Immature natural killer cell (primary cell): ENCODE data around the gene CDC37. TPM values are rescaled to one million over a fixed set of nuclear protein-coding genes. Genes with fewer than 3 reads are reported as not detected.
"Not testable (repeated sequence)": the region's sequence is repeated elsewhere in the genome, so short reads cannot be mapped to it uniquely, and the experiment has no call there.

Experiments used
- DNase-seq, 3 donors: peaks; one replicate each; pipeline ENCODE4 v3.0.0; 2022; ENCODE audit warnings: mixed read lengths in 1 of 3
- H3K27ac Mint-ChIP-seq, 6 donors: one replicate each; pipeline ENCODE4 v1.8.0; 2020; ENCODE audit warnings: mixed read lengths in 6 of 6, mild to moderate bottlenecking in 5 of 6, inconsistent platforms in 4 of 6, moderate library complexity in 3 of 6
- H3K27me3 Mint-ChIP-seq, 3 donors: one replicate each; pipeline ENCODE4 v1.8.0; 2020 to 2021; ENCODE audit warnings: low read depth in 3 of 3, mild to moderate bottlenecking in 3 of 3, mixed read lengths in 3 of 3, moderate library complexity in 3 of 3, inconsistent platforms in 1 of 3
- H3K36me3 Mint-ChIP-seq, 3 donors: one replicate each; pipeline ENCODE4 v1.8.0; 2020; ENCODE audit warnings: mixed read lengths in 3 of 3, inconsistent platforms in 2 of 3, mild to moderate bottlenecking in 2 of 3
- H3K4me1 Mint-ChIP-seq, 2 donors: one replicate each; pipeline ENCODE4 v1.8.0; 2020; ENCODE audit warnings: inconsistent platforms in 2 of 2, mild to moderate bottlenecking in 2 of 2, mixed read lengths in 2 of 2, moderate library complexity in 1 of 2
- H3K4me3 Mint-ChIP-seq, 5 donors: one replicate each; pipeline ENCODE4 v1.8.0; 2020; ENCODE audit warnings: mild to moderate bottlenecking in 5 of 5, mixed read lengths in 5 of 5, inconsistent platforms in 3 of 5, moderate library complexity in 3 of 5
- H3K9me3 Mint-ChIP-seq, 6 donors: one replicate each; pipeline ENCODE4 v1.8.0; 2020; ENCODE audit warnings: mild to moderate bottlenecking in 6 of 6, mixed read lengths in 6 of 6, inconsistent platforms in 4 of 6, moderate library complexity in 3 of 6
- polyA plus RNA-seq, 3 donors: library from polyadenylated mRNA; unstranded; fragments of 300-500 nt; fragmentation: Illumina TruSeq; gene quantifications; one replicate each; pipeline ENCODE4 v1.2.3, GENCODE V29; 2021

Gene CDC37
- polyA plus RNA-seq, 3 donors from 2014 or later, result 46.5 to 100 (median 62.7) TPM

DNA sequence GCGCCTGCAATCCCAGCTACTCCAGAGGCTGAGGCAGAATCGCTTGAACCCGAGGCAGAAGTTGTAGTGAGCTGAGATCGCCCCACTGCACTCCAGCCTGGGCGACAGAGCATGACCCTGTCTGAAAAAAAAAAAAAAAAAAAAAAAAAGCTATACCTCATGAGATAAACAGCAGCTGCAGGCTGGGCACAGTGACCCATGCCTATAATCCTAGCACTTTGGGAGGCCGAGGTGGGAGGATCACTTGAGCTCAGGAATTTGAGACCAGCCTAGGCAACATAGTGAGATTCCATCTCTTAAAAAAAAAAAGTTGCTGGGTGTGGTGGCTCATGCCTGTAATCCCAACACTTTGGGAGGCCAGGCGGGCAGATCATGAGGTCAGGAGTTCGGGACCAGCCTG is 4.0 kb downstream of the CDC37 start:
- not testable (repeated sequence) for H3K9me3 Mint-ChIP-seq, H3K36me3 Mint-ChIP-seq, H3K27ac Mint-ChIP-seq, DNase-seq, H3K4me3 Mint-ChIP-seq
- H3K27me3 Mint-ChIP-seq, result peaks cover 14 to 19% (median 18%) of the 10 kb centered on the region in 3 donors
- peaks cover 47 to 49% of the 10 kb centered on the region in 2 donors for H3K4me1 Mint-ChIP-seq

GRCh38 chr19:10398819-10399218 is 4.5 kb downstream of the CDC37 start:
- Mint-ChIP-seq H3K36me3 (no peaks in the 10 kb centered on the region), H3K9me3 (no peaks in the 10 kb centered on the region), H3K4me3 (no peak overlapping the region), H3K4me1 (peaks cover 41 to 44% of the 10 kb centered on the region in 2 donors), H3K27ac (peak overlapping the region in 1 of 6 donors; percentile 6), H3K27me3 (peaks cover 9 to 14% (median 12%) of the 10 kb centered on the region in 3 donors)
- no peak for DNase-seq

GRCh38 chr19:10395917-10396316 is 7.4 kb downstream of the CDC37 start:
- Mint-ChIP-seq H3K4me1 (peaks cover 14 to 18% of the 10 kb centered on the region in 2 donors), H3K36me3 (peaks cover 6 to 9% (median 8%) of the 10 kb centered on the region in 3 donors), H3K4me3 (no peak overlapping the region), H3K9me3 (no peaks in the 10 kb centered on the region), H3K27ac (no peak overlapping the region), H3K27me3 (peaks cover 0 to 6% (median 3%) of the 10 kb centered on the region in 3 donors)
- DNase-seq, result no peak

- Mint-ChIP-seq H3K4me1 (peaks cover 11 to 20% of the 10 kb centered on the region in 2 donors), H3K36me3 (peaks cover 9 to 12% (median 11%) of the 10 kb centered on the region in 3 donors), H3K27ac (no peak overlapping the region), H3K4me3 (no peak overlapping the region), H3K9me3 (no peaks in the 10 kb centered on the region), H3K27me3 (peaks cover 0 to 6% (median 3%) of the 10 kb centered on the region in 3 donors)
- no peak for DNase-seq
Observed at GRCh38 chr19:10395436-10395835, 7.9 kb downstream of the CDC37 start.

DNA sequence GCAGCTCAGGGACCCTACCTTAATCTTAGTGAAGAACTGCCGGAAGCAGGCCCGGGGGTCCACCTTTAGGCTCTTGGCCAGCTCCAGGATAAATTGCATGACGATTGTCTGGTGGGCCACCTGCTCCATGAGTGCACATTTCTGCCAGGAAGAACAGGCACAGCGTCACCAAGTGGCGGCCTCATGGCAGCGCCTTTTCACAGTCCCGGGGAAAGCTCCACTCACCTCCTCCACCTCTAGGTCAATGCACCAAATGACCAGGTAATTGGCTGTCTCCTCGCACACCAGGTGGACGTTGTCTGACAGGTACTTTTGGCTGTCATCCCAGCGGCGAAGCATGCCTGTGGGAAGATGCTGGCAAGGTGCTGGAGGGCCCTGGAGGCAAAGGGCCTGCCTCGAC is 8.3 kb downstream of the CDC37 start:
- H3K27ac Mint-ChIP-seq, result no peak overlapping the region

DNA sequence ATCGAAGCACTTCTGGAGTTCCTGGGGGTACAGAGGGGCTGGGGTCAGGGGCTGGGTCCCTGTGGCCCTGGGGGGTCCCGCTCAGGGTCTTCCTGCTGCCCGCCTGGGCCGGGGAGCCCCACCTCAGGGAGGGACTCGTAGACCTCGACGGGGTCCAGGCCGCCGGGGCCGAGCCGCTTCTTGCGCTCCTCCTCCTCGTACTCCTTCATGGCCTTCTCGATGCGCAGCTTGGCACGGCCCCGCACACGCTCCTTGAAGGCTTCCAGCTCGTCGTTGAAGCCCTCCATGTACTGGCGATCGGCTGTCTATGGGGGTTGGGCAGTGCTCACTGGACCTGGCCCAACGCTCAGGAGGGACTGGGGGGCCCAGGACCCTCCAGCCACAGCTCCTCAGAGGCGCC is 10.2 kb downstream of the CDC37 start:
- no peaks in the 10 kb centered on the region for H3K9me3 Mint-ChIP-seq
- DNase-seq, result no peak
- no peak overlapping the region for H3K4me3 Mint-ChIP-seq
- peak overlapping the region in 1 of 6 donors; percentile 23 for H3K27ac Mint-ChIP-seq
- peaks cover 7 to 18% of the 10 kb centered on the region in 2 donors for H3K4me1 Mint-ChIP-seq
- peaks cover 9 to 12% (median 11%) of the 10 kb centered on the region in 3 donors for H3K36me3 Mint-ChIP-seq
- H3K27me3 Mint-ChIP-seq, result peaks cover 0 to 9% (median 3%) of the 10 kb centered on the region in 3 donors

More for the DNA sequence above, 8.3 kb downstream of the CDC37 start:
- DNase-seq, result no peak
- H3K4me3 Mint-ChIP-seq, result no peak overlapping the region
- H3K27me3 Mint-ChIP-seq, result peaks cover 0 to 6% (median 3%) of the 10 kb centered on the region in 3 donors
- peaks cover 8 to 20% of the 10 kb centered on the region in 2 donors for H3K4me1 Mint-ChIP-seq
- no peaks in the 10 kb centered on the region for H3K9me3 Mint-ChIP-seq
- peaks cover 9 to 12% (median 11%) of the 10 kb centered on the region in 3 donors for H3K36me3 Mint-ChIP-seq

DNA sequence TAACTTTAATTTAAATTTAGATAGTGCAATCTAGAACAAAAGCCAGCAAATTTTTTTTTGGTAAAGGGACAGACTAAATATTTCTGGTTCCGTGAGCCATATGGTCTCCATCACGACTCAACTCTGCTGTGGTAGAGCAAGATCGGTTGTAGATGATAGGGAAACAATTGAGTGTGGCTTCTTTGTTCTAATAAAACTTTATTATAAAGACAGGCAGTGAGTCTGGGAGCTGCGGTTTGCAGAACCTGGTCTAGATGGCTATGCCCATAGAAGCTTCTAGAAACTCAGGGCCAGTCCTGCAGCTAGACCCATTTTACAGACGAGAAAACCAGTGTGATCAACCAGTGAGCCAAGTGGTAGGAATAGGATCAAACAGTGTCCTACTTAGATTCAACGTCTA is 11.2 kb downstream of the CDC37 start:
- Mint-ChIP-seq H3K9me3 (no peaks in the 10 kb centered on the region), H3K4me3 (no peak overlapping the region), H3K27me3 (peaks cover 0 to 9% (median 3%) of the 10 kb centered on the region in 3 donors), H3K36me3 (peaks cover 9 to 12% (median 11%) of the 10 kb centered on the region in 3 donors), H3K4me1 (peaks cover 6 to 12% of the 10 kb centered on the region in 2 donors), H3K27ac (no peak overlapping the region)
- no peak for DNase-seq

GRCh38 chr19:10390652-10391286 is 12.6 kb downstream of the CDC37 start:
- no peak overlapping the region for H3K4me3 Mint-ChIP-seq
- peak; percentile 54 to 64 (median 59) for DNase-seq
- H3K36me3 Mint-ChIP-seq, result peaks cover 9 to 12% (median 11%) of the 10 kb centered on the region in 3 donors
- peak overlapping the region in 5 of 6 donors; percentile 40 to 93 (median 86) for H3K27ac Mint-ChIP-seq
- peaks cover 4 to 12% of the 10 kb centered on the region in 2 donors for H3K4me1 Mint-ChIP-seq
- H3K27me3 Mint-ChIP-seq, result peaks cover 0 to 7% (median 0%) of the 10 kb centered on the region in 3 donors
- no peaks in the 10 kb centered on the region for H3K9me3 Mint-ChIP-seq

DNA sequence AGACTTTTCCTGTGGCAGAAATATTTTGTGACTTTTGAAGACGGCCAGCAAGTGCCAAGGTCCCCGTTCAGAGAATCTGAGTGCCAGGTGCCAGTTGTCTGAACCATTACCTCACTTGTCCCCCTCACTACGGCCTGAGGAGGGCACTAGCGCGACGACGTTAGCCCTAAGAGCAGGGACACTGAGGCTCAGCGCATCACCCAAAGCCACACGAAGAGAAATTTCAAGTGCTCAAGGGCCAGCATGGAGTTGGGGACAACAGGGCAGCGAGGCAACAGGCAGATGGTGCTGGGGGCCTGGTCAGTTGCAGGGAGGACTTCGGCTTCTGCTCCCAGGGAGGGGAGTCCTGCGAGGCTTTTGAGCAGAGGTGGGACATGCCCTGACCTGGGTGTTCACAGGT is 13.5 kb downstream of the CDC37 start:
- no peak for DNase-seq
- Mint-ChIP-seq H3K36me3 (peaks cover 9 to 12% (median 11%) of the 10 kb centered on the region in 3 donors), H3K4me1 (peaks cover 4 to 12% of the 10 kb centered on the region in 2 donors), H3K9me3 (no peaks in the 10 kb centered on the region), H3K27ac (peak overlapping the region in 2 of 6 donors; percentile 35 to 51), H3K27me3 (peaks cover 0 to 7% (median 0%) of the 10 kb centered on the region in 3 donors), H3K4me3 (no peak overlapping the region)

GRCh38 chr19:10388957-10389356 is 14.4 kb downstream of the CDC37 start:
- peak; percentile 76 to 78 (median 76) for DNase-seq
- Mint-ChIP-seq H3K27ac (peak overlapping the region in 5 of 6 donors; percentile 29 to 71 (median 52)), H3K4me1 (peaks cover 4 to 12% of the 10 kb centered on the region in 2 donors), H3K36me3 (peaks cover 9 to 12% (median 11%) of the 10 kb centered on the region in 3 donors), H3K4me3 (no peak overlapping the region), H3K9me3 (no peaks in the 10 kb centered on the region), H3K27me3 (peaks cover 0 to 7% (median 0%) of the 10 kb centered on the region in 3 donors)

DNA sequence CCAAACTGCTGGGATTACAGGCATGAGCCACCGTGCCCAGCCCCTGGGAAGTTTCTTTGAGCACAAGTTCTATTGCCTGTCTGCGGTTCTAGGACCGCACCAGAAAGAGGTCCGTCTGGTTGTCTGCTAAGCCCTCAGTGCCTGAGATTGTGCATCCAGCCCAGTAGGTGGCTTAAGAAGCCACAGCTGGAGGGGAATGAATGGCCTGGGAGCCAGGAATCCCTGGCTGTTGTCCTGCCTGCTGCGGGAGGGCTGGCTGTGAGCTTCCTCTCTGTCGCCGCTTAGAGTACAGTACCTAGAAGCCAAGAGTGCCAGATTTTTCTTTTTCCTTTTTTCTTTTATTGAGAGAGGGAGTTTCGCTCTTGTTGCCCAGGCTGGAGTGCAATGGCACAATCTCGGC is 18.8 kb downstream of the CDC37 start:
- no peak for DNase-seq

DNA sequence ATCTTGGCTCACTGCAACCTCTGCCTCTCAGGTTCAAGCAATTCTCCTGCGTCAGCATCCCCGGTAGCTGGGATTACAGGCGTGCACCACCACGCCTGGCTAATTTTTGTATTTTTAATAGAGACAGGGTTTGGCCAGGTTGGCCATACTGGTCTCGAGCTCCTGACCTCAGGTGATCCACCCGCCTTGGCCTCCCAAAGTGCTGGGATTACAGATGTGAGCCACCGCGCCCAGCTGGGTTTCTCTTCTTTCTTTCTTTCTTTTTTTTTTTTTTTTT is 20.2 kb downstream of the CDC37 start:
- not testable (repeated sequence) for H3K36me3 Mint-ChIP-seq, H3K27ac Mint-ChIP-seq, DNase-seq, H3K4me3 Mint-ChIP-seq, H3K9me3 Mint-ChIP-seq
- H3K27me3 Mint-ChIP-seq, result peaks cover 8 to 17% (median 8%) of the 10 kb centered on the region in 3 donors
- peaks cover 22 to 25% of the 10 kb centered on the region in 2 donors for H3K4me1 Mint-ChIP-seq

More for the DNA sequence above, 18.8 kb downstream of the CDC37 start:
- Mint-ChIP-seq H3K27ac (peak overlapping the region in 1 of 6 donors; percentile 46), H3K36me3 (no peaks in the 10 kb centered on the region), H3K4me1 (peaks cover 22 to 24% of the 10 kb centered on the region in 2 donors), H3K4me3 (no peak overlapping the region), H3K9me3 (no peaks in the 10 kb centered on the region), H3K27me3 (peaks cover 6 to 20% (median 8%) of the 10 kb centered on the region in 3 donors)

- Mint-ChIP-seq H3K9me3 (no peaks in the 10 kb centered on the region), H3K4me1 (peaks cover 24 to 31% of the 10 kb centered on the region in 2 donors), H3K27ac (peak within 1 kb of the TSS; percentile 93 to 99 (median 97)), H3K4me3 (peak within 1 kb of the TSS; percentile 88 to 93 (median 91)), H3K36me3 (peaks cover 4 to 9% (median 9%) of the 10 kb centered on the region in 3 donors), H3K27me3 (peaks cover 8 to 17% (median 8%) of the 10 kb centered on the region in 3 donors)
- DNase-seq, result peak; percentile 98 to 99 (median 98)
Observed at GRCh38 chr19:10380313-10381102, 22.8 kb downstream of the CDC37 start, which contains the start of gene TYK2. Gene TYK2 (minus strand): TSS chr19:10380572. CDS start chr19:10378406, 2,166 bp downstream.

- no peaks in the 10 kb centered on the region for H3K9me3 Mint-ChIP-seq
- peaks cover 8 to 17% (median 9%) of the 10 kb centered on the region in 3 donors for H3K27me3 Mint-ChIP-seq
- no peak for DNase-seq
- H3K36me3 Mint-ChIP-seq, result peaks cover 4 to 12% (median 11%) of the 10 kb centered on the region in 3 donors
- H3K4me3 Mint-ChIP-seq, result peak overlapping the region; percentile 88 to 93 (median 91)
- H3K4me1 Mint-ChIP-seq, result peaks cover 26 to 31% of the 10 kb centered on the region in 2 donors
- peak overlapping the region; percentile 93 to 99 (median 97) for H3K27ac Mint-ChIP-seq
Observed at GRCh38 chr19:10379880-10380312, 23.4 kb downstream of the CDC37 start.
